Panc1 (cell line): ENCODE measurements around the gene ZFP36L1. TPM values are rescaled to one million over a fixed set of nuclear protein-coding genes. Genes with fewer than 3 reads are reported as not detected.

Source experiments
- ATAC-seq: fragments of 200-7000 bp; cut with Tn5 transposase; 2 replicates; pipeline ENCODE4 v1.9.1; 2020; ENCODE audit warnings: mild to moderate bottlenecking, moderate library complexity
- BruUV-seq: library from RNA; stranded (reverse); fragments of 400-500 nt; replicated peaks from 2 replicates; lab custom pipeline; 2021; lab: Mats Ljungman, UMichigan
- CTCF ChIA-PET: fragments of 300-600 bp; sonication (Branson Sonifier 250); formaldehyde crosslinking; loops from one replicate; lab custom pipeline; 2022; ENCODE audit warnings: antibody characterized with exemption; lab: Charles Lee
- POLR2A ChIA-PET: fragments of 300-600 bp; sonication (Branson Sonifier 250); formaldehyde crosslinking; loops from one replicate; lab custom pipeline; 2022; ENCODE audit warnings: antibody characterized with exemption; lab: Charles Lee
- DNase-seq: peaks from one replicate; pipeline ENCODE4 v3.0.0-alpha.2; 2010; ENCODE audit warnings: low read depth, low spot score
- H3K27ac ChIP-seq: 2 replicates; pipeline ENCODE4 v1.5.1; 2011; ENCODE audit warnings: mild to moderate bottlenecking, low read length, inconsistent platforms
- H3K27me3 ChIP-seq: fragments of 200-500 bp; sonication (Bioruptor generic); 2 replicates; pipeline ENCODE4 v1.6.0; 2014; ENCODE audit warnings: low read length, inconsistent platforms; ENCODE audit not compliant: control insufficient read depth, insufficient read depth
- H3K36me3 ChIP-seq: fragments of 200-500 bp; sonication (Bioruptor generic); 2 replicates; pipeline ENCODE4 v1.5.1; 2014; ENCODE audit warnings: inconsistent platforms, mild to moderate bottlenecking, low read length, moderate library complexity; ENCODE audit not compliant: control insufficient read depth, insufficient read depth
- H3K4me1 ChIP-seq: 2 replicates; pipeline ENCODE4 v1.5.1; 2011; ENCODE audit warnings: inconsistent platforms, mild to moderate bottlenecking, low read length, moderate library complexity; ENCODE audit not compliant: control insufficient read depth, insufficient read depth
- H3K4me3 ChIP-seq, 2 experiments: 2 replicates each; pipeline ENCODE4 v1.5.1; 2011 to 2012; ENCODE audit warnings: low read depth in 2 of 2, low read length in 2 of 2, mild to moderate bottlenecking in 2 of 2, inconsistent platforms in 1 of 2, moderate library complexity in 1 of 2
- H3K9me3 ChIP-seq: fragments of 200-500 bp; sonication (Bioruptor generic); 2 replicates; pipeline ENCODE4 v1.5.1; 2014; ENCODE audit warnings: low read depth, mild to moderate bottlenecking, inconsistent platforms, low read length, moderate library complexity; ENCODE audit not compliant: control insufficient read depth, insufficient read depth
- CTCF ChIP-seq: fragments of 450-650 bp; IDR thresholded peaks from 2 replicates; pipeline ENCODE4 v1.5.1; 2017; ENCODE audit warnings: mild to moderate bottlenecking
- POLR2AphosphoS5 ChIP-seq: IDR thresholded peaks from 2 replicates; pipeline ENCODE4 v1.6.1; 2012; ENCODE audit warnings: mild to moderate bottlenecking, low read depth, low read length, moderate library complexity
- REST ChIP-seq, 2 experiments: IDR thresholded peaks; 2 replicates each; pipeline ENCODE4 v1.6.1; 2011 to 2012; ENCODE audit warnings: low read depth in 2 of 2, control low read depth in 1 of 2, low read length in 1 of 2, mild to moderate bottlenecking in 1 of 2, moderate library complexity in 1 of 2; ENCODE audit not compliant: insufficient read depth in 1 of 2
- SIN3A ChIP-seq: IDR thresholded peaks from 2 replicates; pipeline ENCODE4 v1.6.1; 2012; ENCODE audit warnings: low read depth, mild to moderate bottlenecking, low read length, moderate library complexity, borderline replicate concordance; ENCODE audit not compliant: insufficient read depth
- TCF7L2 ChIP-seq: IDR thresholded peaks from 2 replicates; pipeline ENCODE4 v1.6.1; 2011; ENCODE audit warnings: mild to moderate bottlenecking, low read depth, low read length, inconsistent platforms
- in situ Hi-C: cut with HindIII; loops from 2 replicates; pipeline ENCODE4 v1.10.0; 2016; ENCODE audit warnings: low sequenced_read_pairs, low pct_unique_long_range_greater_than_20kb
- intact Hi-C: fragments of 100-400 bp; cut with micrococcal nuclease; formaldehyde crosslinking; loops from one replicate; pipeline ENCODE4 v1.10.0; 2022; ENCODE audit not compliant: unreplicated experiment
- total RNA-seq: library from RNA; stranded (reverse); gene quantifications from one replicate; pipeline ENCODE4 v1.2.1, GENCODE V29; 2021; ENCODE audit not compliant: unreplicated experiment

Gene ZFP36L1
- total RNA-seq, 1 experiment from 2014 or later = 84.9 TPM

- intact Hi-C loops (no loop called here), in situ Hi-C loops (no loop called here)
- no peaks in the 10 kb centered on the region for H3K4me1 ChIP-seq
- H3K27ac ChIP-seq = no peak overlapping the region
- TF ChIP-seq REST (IDR thresholded peaks at IDR 0.05; ENCODE audit: insufficient read depth in 1 of 2, low read depth in 2 of 2, low read length in 1 of 2) (no peak), SIN3A (no peak), CTCF (no peak), POLR2AphosphoS5 (no peak), TCF7L2 (no peak)
- no TSS peak for BruUV-seq
- CTCF ChIA-PET = no interaction called here
- DNase-seq = no peak
- H3K27me3 ChIP-seq = no peaks in the 10 kb centered on the region
- no peaks in the 10 kb centered on the region for H3K9me3 ChIP-seq
- POLR2A ChIA-PET = no interaction called here
- H3K4me3 ChIP-seq = no peak overlapping the region
- ATAC-seq = no peak
- no peaks in the 10 kb centered on the region for H3K36me3 ChIP-seq
Measured at GRCh38 chr14:68749487-68750475, 43.1 kb downstream of the ZFP36L1 start.

- Histone ChIP-seq H3K27me3 (no peaks in the 10 kb centered on the region), H3K27ac (no peak overlapping the region), H3K36me3 (no peaks in the 10 kb centered on the region), H3K4me1 (no peaks in the 10 kb centered on the region), H3K4me3 (no peak overlapping the region), H3K9me3 (no peaks in the 10 kb centered on the region)
- in situ Hi-C loops (no loop called here), intact Hi-C loops (no loop called here)
- BruUV-seq = no TSS peak
- TF ChIP-seq CTCF (no peak), TCF7L2 (no peak), REST (IDR thresholded peaks at IDR 0.05; ENCODE audit: insufficient read depth in 1 of 2, low read depth in 2 of 2, low read length in 1 of 2) (no peak), SIN3A (no peak), POLR2AphosphoS5 (no peak)
- no peak for DNase-seq
- no peak for ATAC-seq
- CTCF ChIA-PET = no interaction called here
- POLR2A ChIA-PET = no interaction called here
Measured at GRCh38 chr14:68748691-68749090, 44.2 kb downstream of the ZFP36L1 start.
